Embryonic facial prominence (tissue), 1 donor: ENCODE data around the gene ETFDH.
"Not testable (repeated sequence)": the region's sequence is repeated elsewhere in the genome, so short reads cannot be mapped to it uniquely, and the experiment has no call there.

Source experiments
- DNase-seq: peaks from one replicate; pipeline ENCODE4 v3.0.0-alpha.2; 2016; ENCODE audit errors: extremely low spot score

Gene ETFDH

GRCh38 chr4:158754385-158755180, 82.5 kb downstream of the ETFDH start:
- DNase-seq = no peak

GRCh38 chr4:158755819-158756218, 83.7 kb downstream of the ETFDH start:
- DNase-seq = not testable (repeated sequence)

GRCh38 chr4:158756588-158756987, 84.5 kb downstream of the ETFDH start:
- DNase-seq = no peak

GRCh38 chr4:158758142-158758541, 86.0 kb downstream of the ETFDH start:
- no peak for DNase-seq

- DNase-seq = no peak
Measured at GRCh38 chr4:158758703-158759102, 86.6 kb downstream of the ETFDH start.
